Colon (tissue), 2 donors: ENCODE data around the gene DYNC1I2.
"Not testable (repeated sequence)": the region's sequence is repeated elsewhere in the genome, so short reads cannot be mapped to it uniquely, and the experiment has no call there.

ENCODE experiments used
- FAIRE-seq: peaks from 2 replicates; lab custom pipeline; 2012; peaks lifted over from hg19 to GRCh38; lab: Jason Lieb, UNC
- donor health status: control.
- donor health status: control.

The DYNC1I2 gene

DNA sequence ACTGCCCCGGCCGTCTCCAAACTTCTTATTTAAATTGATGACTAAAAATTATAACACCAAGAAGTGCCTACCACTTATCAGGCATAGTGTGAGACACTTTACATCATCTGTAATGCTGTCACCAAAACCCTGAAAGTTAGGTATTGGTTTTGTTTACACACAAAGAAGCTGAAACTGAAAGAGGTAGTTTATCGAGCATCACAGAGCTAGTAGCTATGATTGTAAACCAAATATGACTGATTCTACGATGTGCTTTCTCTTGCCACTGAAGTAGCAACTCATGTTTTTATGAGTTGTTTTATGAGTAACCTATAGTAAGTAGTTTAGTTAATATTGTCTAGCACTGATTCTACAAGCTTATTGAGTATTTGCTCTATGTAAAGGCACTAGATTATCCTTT is 31.5 kb downstream of the DYNC1I2 start:
- FAIRE-seq = no peak

DNA sequence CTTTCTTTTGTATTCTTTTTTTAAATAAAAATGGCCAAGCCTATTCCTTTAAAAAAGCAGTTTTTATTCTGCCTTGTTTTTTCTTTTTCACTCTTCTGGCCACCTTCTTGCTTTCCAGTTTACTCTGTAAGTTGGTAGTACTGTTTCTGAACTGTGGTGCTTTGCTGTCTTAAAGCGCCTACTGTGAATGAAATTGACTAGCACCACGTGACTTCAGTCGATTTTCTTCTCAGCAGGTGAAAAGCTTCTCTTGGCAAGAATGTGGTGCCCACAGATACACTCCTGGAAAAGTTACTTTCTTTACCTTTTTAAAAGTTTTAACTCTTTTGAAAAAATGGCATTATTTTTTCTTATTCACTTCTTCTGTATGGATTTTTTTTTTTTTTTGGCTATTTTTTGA is 32.4 kb downstream of the DYNC1I2 start:
- FAIRE-seq = no peak

DNA sequence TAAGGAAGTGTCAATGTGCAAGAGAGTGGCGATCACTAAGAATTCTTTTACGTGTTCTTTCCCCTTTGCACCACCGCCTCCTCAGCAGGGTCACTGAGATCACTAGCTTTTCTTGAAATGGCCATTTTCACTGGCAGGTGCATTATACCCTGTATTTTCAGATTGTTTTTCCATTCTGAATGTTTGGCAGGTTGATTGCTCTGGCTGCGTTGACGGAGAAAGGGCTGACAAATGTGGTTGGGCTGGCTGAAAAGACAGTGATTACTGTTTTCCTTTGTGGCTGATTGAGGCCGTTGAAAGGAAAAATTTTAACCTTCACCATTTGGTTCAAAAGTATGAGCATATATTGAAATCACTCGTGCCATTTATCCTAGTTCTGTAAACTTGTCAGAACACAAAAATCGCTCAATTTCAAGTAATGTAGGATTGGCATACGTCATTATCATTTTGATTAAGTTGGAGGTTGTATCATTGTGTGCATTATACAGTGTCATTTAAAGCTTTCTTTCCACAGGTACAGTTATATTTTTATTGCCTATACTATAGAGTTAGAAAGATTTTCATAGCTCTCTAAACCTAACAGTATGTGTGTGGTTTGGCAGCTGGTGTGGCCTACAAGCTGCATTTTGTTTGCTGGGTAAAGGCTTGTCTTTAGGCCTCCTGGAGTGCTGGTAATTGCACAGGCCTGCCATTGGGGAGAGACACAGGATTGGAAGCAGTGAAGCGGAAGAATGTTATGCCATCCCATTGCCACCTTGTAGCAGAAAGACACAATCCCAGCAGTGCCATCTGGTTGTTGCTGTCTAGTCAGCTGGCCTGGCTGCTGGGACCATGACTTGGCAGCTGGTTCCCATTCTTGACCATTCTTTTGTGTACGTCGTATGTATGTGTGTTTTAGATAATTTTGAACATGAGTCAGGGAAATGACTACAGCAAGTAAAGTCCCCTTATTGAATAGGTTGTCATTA is 36.7 kb downstream of the DYNC1I2 start:
- no peak for FAIRE-seq

GRCh38 chr2:171726847-171727450 is 39.7 kb downstream of the DYNC1I2 start:
- no peak for FAIRE-seq

GRCh38 chr2:171728989-171729951 is 42.0 kb downstream of the DYNC1I2 start:
- no peak for FAIRE-seq

DNA sequence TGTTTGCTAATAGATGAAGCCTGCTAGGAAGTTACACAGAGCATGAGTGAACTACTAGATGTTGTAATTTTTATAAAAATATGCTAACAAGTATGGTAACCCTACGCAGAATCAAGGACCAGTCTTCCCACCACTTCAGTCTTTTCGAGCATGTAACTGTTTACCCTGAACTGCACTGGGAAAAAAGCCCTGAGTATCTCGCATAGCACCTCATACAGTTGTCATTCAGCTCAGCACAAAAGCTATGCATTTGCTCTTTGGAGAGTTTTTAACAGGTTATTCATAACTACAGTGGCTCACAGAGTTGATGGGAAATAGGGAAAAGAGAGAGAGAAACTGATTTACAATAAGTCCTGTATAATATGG is 42.7 kb downstream of the DYNC1I2 start:
- FAIRE-seq = no peak

- FAIRE-seq = no peak
Measured at GRCh38 chr2:171735991-171736710, 48.9 kb downstream of the DYNC1I2 start.

GRCh38 chr2:171741189-171741588 is 53.9 kb downstream of the DYNC1I2 start:
- no peak for FAIRE-seq

DNA sequence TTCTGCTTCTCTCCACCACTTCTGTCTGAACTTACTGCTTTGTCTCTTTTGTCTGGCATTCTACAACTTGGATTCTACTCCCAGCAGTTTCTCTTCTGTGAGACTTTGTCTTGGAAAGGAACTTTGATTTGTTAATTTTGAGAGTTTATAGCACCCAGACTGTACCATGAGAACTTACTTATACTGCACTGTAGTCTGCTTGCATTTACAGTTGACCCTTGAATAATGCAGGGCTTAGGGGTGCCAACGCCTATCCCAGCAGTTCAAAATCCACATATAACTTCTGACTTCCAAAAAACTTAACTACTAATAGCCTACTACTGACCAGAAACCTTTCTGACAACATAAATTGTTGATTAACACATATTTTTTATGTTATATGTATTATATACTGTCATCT is 55.5 kb downstream of the DYNC1I2 start:
- FAIRE-seq = no peak

DNA sequence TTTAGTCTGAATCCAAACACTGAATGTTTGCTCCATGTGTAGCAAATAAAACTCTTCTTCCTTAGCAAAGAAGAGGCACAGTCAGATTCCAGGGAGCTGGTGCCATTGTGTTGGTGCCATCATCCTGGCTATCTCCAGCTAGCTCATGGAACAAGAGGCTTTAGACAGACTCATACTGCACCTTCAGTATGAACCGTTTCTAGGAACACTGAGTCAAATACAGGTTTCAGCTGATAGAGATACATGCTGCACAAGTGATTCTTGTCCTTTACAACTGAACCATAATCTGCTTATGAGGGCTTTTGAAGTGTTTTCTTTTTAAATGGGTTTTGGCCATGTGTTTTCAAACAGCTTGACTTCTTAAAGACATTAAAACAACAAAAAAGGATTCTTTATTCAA is 57.9 kb downstream of the DYNC1I2 start:
- no peak for FAIRE-seq

DNA sequence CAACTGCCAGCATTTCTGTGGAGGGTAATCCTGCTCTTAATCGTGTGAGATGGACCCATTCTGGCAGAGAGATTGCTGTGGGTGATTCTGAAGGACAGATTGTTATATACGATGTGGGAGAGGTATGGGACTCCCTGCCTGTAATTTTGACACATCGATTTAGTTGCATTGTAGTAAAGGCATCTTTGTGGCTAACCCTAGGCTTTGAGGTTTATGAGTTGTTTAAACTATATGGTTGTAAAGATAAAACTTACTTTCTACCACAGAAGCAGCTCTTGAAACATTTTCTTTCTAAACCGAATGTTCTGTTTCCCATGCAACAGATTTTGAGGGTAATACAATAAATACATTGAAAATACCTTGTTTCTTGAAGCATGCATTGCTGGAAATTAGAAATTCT is 58.5 kb downstream of the DYNC1I2 start:
- FAIRE-seq = no peak

- FAIRE-seq = no peak
Measured at GRCh38 chr2:171747371-171747770, 60.1 kb downstream of the DYNC1I2 start.

GRCh38 chr2:171754254-171754939 is 67.1 kb downstream of the DYNC1I2 start:
- FAIRE-seq = no peak

DNA sequence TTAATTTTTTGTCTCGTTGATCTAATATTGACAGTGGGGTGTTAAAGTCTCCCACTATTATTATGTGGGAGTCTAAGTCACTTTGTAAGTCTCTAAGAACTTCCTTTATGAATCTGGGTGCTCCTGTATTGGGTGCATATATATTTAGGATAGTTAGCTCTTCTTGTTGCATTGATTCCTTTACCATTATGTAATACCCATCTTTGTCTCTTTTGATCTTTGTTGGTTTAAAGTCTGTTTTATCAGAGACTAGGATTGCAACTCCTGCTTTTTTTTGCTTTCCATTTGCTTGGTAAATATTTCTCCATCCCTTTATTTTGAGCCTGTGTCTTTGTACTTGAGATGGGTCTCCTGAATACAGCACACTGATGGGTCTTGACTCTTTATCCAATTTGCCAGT is 71.5 kb downstream of the DYNC1I2 start:
- FAIRE-seq = not testable (repeated sequence)

DNA sequence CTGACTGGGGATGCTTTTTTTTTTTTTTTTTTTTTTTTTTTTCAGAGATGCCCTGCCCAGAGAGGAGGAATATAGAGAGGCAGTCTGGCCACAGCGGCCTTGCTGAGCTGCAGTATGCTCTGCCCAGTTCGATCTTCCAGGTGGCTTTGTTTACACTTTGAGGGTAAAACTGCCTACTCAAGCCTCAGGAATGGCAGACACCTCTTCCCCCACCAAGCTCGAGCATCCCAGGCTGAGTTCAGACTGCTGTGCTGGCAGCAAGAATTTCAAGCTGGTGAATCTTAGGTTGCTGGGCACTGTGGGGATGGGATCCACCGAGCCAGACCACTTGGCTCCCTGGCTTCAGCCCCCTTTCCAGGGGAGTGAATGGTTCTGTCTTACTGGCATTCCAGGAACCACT is 73.9 kb downstream of the DYNC1I2 start:
- not testable (repeated sequence) for FAIRE-seq

GRCh38 chr2:171762879-171763573 is 75.8 kb downstream of the DYNC1I2 start:
- no peak for FAIRE-seq

DNA sequence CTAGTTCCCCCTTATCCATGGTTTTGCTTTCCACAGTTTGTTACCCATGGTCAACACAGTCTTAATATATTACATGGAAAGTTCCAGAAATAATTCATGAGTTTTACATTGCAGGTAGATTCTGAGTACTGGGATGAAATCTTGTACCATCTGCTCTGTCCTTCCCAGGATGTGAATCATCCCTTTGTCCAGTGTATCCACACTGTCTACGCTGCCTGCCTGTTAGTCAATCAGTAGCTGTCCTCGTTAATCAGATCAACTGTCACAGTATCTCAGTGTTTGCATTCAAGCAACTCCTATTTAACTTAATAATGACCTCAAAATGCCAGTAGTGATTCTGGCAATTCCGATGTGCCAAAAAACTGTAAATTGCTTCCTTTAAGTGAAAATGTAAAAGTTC is 76.3 kb downstream of the DYNC1I2 start:
- no peak for FAIRE-seq

DNA sequence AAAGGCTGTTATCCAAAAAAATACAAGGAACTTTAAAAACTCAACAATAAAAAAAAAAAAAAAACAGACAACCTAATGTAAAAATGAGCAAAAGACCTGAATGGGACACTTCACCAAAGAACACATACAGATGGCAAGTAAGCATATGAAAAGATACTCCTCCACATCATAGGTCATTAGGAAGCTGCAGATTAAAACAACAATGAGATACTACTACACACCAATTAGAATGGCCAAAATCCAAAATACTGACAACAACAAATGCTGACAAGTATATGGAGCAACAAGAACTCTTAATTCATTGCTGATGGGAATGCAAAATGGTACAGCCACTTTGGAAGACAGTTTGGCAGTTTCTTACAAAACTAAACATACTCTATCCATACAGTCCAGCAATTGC is 84.2 kb downstream of the DYNC1I2 start:
- no peak for FAIRE-seq

GRCh38 chr2:171772373-171772772 is 85.1 kb downstream of the DYNC1I2 start:
- FAIRE-seq = no peak

DNA sequence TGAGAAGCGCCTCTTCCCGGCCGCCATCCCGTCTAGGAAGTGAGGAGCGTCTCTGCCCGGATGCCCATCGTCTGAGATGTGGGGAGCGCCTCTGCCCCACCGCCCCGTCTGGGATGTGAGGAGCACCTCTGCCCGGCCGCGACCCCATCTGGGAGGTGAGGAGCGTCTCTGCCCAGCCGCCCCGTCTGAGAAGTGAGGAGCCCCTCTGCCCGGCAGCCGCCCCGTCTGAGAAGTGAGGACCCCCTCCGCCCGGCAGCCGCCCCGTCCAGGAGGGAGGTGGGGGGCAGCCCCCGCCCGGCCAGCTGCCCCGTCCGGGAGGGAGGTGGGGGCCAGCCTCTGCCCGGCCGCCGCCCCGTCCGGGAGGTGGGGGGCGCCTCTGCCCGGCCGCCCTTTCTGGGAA is 87.3 kb downstream of the DYNC1I2 start:
- not testable (repeated sequence) for FAIRE-seq

- FAIRE-seq = no peak
Measured at GRCh38 chr2:171778515-171778914, 91.2 kb downstream of the DYNC1I2 start.
